ENCODE data around the gene FAM156B.
"Not testable (repeated sequence)": the region's sequence is repeated elsewhere in the genome, so short reads cannot be mapped to it uniquely, and the experiment has no call there.

FAM156B gene

DNA sequence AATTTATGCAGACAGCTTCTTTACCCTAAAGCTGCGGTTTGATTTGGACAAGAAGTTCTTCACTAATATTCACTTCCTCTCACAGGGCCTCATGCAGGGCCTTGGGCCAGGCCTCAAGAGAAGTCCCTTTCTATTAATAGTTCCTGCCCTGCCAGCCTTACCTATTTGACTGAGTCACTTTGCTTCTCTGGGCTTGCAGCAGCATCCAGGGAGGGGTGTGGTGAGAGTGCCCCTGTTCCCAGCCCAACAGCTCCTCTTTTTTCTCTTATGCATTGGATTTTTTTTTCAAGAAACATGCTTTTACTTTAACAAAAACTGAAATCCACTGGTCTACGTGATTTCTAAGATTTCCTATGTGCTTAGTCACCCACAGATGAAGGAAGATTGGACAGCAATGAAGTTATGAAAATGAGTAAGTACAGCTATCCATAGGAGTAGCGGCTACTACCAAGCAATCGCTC is 26.7 kb downstream of the FAM156B start:
- DNase-seq (ENCODE audit: low read depth), result no peak

- DNase-seq (ENCODE audit: low read depth), result not testable (repeated sequence)
Measured at GRCh38 chrX:52930214-52930613, 33.1 kb downstream of the FAM156B start.

DNA sequence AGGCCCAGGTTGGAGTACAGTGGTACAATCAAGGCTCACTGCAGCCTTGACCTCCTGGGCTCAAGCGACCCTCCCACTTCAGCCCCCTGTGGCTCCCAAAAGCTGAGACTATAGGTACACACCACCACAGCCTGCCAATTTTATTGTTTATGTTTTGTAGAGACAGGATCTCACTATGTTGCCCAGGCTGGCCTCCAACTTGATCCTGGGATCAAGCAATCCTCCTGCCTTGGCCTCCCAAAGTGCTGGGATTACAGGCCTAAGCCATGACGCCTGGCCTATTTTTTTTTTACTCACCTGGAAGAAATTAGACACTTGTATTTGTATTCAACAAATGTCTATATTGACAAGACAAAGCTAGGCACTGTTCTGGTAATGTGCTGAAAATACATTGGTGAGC is 36.1 kb downstream of the FAM156B start:
- no peak for DNase-seq (ENCODE audit: low read depth)

DNA sequence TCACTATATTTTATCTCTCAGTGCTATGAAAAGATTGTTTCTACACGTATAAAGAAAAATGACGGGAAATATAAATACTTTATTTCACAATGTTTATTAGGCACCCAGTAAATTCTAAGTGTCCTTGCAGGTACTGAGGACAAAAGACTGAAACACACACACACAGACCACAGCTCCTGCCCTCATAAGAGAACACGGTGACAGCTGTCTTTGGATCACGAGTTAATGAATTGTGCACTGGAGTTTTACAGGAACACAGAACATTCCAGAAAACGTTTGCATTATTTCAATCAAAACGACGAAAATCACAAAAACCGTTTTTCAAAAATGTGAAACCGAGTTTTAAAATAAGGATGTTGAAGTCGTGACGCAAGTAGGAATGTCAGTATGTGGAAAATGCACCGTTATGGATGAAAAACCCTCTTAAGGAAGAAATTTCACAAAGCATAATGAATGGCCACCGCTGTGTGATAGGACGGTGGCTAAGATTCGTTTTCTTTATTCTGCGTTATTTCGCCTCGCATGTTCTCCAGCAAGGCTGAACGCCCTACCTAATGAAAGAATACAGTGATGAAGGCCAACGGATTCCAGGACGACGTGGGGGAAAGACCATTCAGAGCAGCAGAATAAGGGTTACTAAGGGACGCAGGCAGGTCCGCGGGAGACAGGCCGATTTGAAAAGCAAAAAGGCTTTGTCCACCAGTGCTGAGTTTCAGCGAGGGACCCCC is 37.0 kb downstream of the FAM156B start:
- no peak for DNase-seq (ENCODE audit: low read depth)

DNA sequence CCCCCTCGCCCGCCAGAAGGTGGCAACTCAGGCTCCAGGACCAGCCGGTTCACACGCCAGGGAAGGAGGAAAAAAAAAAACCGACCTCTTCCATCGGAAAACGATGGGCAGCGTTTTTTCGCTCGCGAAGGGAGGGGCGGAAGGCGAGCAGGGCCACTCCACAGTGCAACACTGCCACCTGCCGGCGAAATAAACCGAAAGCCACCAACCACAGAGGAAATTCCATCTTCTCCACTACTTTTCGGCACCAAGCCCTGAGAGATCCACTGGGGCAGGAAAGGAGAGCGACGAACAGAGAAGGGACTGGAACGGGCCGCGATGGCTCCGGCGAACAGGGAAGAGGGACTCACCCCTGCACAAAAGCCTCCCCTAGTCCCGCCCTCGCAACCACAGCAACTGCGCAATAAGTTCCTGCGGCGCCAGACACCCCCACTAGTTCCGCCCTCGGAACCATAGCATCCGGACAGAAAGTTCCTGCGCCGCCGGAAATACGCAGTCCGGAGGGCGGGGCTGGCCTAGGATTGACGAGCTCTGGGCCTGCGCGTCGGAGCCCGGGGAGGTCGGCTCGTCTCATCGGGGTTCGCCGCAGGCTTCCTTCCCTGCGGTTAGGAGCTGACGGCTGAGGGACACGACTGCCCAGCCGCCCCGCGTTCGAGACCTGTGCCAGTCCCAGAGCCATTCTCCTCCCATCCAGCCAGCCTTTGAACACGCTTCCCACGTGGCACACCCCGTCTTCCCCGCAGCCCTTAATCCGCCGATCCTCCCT is 37.8 kb downstream of the FAM156B start:
- DNase-seq (ENCODE audit: low read depth), result peak; percentile 81

DNA sequence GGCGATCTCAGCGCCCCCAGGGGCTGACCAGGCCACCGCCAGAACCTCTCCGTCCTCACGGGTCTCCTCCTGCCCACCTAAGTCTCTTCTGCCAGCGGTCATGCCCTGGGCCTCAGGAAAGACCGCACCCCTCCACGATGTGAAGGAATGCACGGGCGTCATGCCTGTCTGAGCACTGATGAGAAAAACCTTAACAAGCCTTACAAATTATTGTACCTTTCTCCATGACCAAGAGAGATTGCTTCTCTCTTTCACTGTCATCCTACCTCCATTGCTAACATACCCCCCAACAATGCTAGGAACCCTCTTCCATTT is 38.3 kb downstream of the FAM156B start:
- not testable (repeated sequence) for DNase-seq (ENCODE audit: low read depth)

- not testable (repeated sequence) for DNase-seq (ENCODE audit: low read depth)
Measured at GRCh38 chrX:52940704-52941103, 43.6 kb downstream of the FAM156B start.

- DNase-seq (ENCODE audit: low read depth), result not testable (repeated sequence)
Measured at GRCh38 chrX:52941728-52942127, 44.6 kb downstream of the FAM156B start.

- DNase-seq (ENCODE audit: low read depth), result not testable (repeated sequence)
Measured at GRCh38 chrX:52945838-52946494, 48.8 kb downstream of the FAM156B start.

GRCh38 chrX:52947501-52947900 is 50.4 kb downstream of the FAM156B start:
- DNase-seq (ENCODE audit: low read depth), result not testable (repeated sequence)

DNA sequence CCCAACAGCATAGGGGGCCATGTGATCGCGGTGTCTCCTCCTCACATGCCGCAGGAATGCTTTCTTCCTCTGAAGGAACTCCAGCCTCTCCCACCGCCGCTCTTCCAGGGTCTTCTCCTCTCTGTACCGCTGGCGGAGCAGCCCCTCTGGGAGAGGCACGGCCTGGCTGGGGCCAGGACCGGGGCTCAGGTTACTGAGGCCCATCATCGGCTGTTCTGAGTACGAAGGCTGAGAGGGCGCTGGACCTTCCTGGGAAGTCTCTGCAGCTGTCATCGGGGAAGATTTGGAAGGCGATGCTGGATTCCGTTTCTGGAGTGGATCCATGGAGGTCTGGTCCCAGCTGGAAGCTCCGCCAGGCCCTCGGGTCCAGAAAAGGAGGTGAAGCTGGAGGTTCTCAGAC is 51.1 kb downstream of the FAM156B start:
- not testable (repeated sequence) for DNase-seq (ENCODE audit: low read depth)

DNA sequence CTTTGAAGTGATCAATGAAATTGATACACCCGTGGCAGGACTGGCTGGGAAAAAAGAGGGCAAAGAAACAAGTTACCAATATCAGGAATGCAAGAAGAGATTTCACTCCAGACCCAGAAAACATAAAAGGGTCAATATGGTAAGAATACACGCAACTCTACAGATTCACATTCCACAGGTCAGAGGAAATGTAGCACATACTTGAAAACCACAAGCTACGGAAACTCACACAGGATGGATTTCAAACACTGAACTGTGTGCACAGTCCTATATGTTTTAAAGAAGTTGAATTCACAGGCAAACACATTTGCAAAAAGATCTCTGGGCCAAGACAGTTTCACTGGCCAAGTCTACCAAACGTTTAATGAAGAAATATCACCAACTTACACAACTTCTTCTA is 52.2 kb downstream of the FAM156B start:
- DNase-seq (ENCODE audit: low read depth), result not testable (repeated sequence)

DNA sequence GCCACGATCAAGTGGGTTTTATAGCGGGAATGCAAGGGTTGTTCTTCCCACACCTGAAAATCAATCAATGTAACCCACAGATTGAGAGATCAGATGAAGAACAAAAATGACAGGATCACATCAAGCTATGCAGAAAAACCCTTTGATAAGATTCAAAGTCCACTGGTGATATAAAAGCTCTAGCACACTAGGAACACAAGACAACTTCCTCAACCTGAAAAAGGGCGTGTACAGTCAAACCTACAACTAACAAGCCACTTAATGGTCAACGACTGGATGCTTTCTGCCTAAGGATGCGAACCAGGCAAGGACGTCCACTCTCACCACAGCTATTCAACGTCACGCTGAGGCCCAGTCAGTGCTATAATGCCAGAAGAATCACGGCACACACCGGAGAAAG is 52.8 kb downstream of the FAM156B start:
- not testable (repeated sequence) for DNase-seq (ENCODE audit: low read depth)

All from activated T-cell treated with anti-CD3 and anti-CD28 coated beads for 48 hours (primary cell).